H9 (cell line): Measurements from ENCODE around the gene MYBBP1A. TPM values are rescaled to one million over a fixed set of nuclear protein-coding genes. Genes with fewer than 3 reads are reported as not detected.
"Not testable (repeated sequence)": the region's sequence is repeated elsewhere in the genome, so short reads cannot be mapped to it uniquely, and the experiment has no call there.

Source experiments
- DNase-seq: peaks from one replicate; pipeline ENCODE4 v3.0.0-alpha.2; 2017
- H2AFZ ChIP-seq: one replicate; pipeline ENCODE4 v1.6.1; 2013; ENCODE audit warnings: mild to moderate bottlenecking, low read length, control low read depth, moderate library complexity
- H2AK5ac ChIP-seq: 2 replicates; pipeline ENCODE4 v1.6.1; 2013; ENCODE audit warnings: low read length, control low read depth, mixed read lengths; ENCODE audit not compliant: insufficient read length
- H2BK120ac ChIP-seq: one replicate; pipeline ENCODE4 v1.6.1; 2013; ENCODE audit warnings: low read depth, mild to moderate bottlenecking, low read length, control low read depth, inconsistent platforms; ENCODE audit not compliant: poor library complexity, severe bottlenecking
- H2BK12ac ChIP-seq: 2 replicates; pipeline ENCODE4 v1.6.1; 2013; ENCODE audit warnings: low read length, control low read depth, mixed read lengths, low read depth; ENCODE audit not compliant: insufficient read length
- H2BK15ac ChIP-seq: 2 replicates; pipeline ENCODE4 v1.6.1; 2013; ENCODE audit warnings: low read depth, low read length, control low read depth
- H2BK20ac ChIP-seq: one replicate; pipeline ENCODE4 v1.6.1; 2013; ENCODE audit warnings: low read depth, mild to moderate bottlenecking, low read length, control low read depth, inconsistent platforms; ENCODE audit not compliant: poor library complexity, severe bottlenecking
- H2BK5ac ChIP-seq: 2 replicates; pipeline ENCODE4 v1.6.1; 2013; ENCODE audit warnings: low read length, control low read depth, mixed read lengths; ENCODE audit not compliant: insufficient read length
- H3K14ac ChIP-seq: 2 replicates; pipeline ENCODE4 v1.6.1; 2013; ENCODE audit warnings: low read length, control low read depth; ENCODE audit not compliant: insufficient read depth
- H3K18ac ChIP-seq: 2 replicates; pipeline ENCODE4 v1.6.1; 2013; ENCODE audit warnings: low read depth, mild to moderate bottlenecking, mixed read lengths, low read length, control low read depth; ENCODE audit not compliant: insufficient read length
- H3K23ac ChIP-seq: 2 replicates; pipeline ENCODE4 v1.6.1; 2013; ENCODE audit warnings: low read length, control low read depth, mixed read lengths, low read depth; ENCODE audit not compliant: insufficient read length
- H3K23me2 ChIP-seq: 2 replicates; pipeline ENCODE4 v1.6.1; 2013; ENCODE audit warnings: low read depth, mild to moderate bottlenecking, mixed read lengths, low read length, control low read depth; ENCODE audit not compliant: insufficient read length, poor library complexity, severe bottlenecking
- H3K27ac ChIP-seq: 2 replicates; pipeline ENCODE4 v1.5.1; 2013; ENCODE audit warnings: low read length, control low read depth, mixed read lengths, low read depth; ENCODE audit not compliant: insufficient read length
- H3K27me3 ChIP-seq: 2 replicates; pipeline ENCODE4 v1.6.1; 2013; ENCODE audit warnings: low read length, control low read depth, inconsistent platforms; ENCODE audit not compliant: insufficient read depth
- H3K4ac ChIP-seq: 2 replicates; pipeline ENCODE4 v1.6.1; 2013; ENCODE audit warnings: low read depth, mild to moderate bottlenecking, control low read depth, inconsistent platforms, low read length, moderate library complexity
- H3K4me1 ChIP-seq: 2 replicates; pipeline ENCODE4 v1.6.1; 2013; ENCODE audit warnings: low read length, control low read depth, inconsistent platforms; ENCODE audit not compliant: insufficient read depth
- H3K4me2 ChIP-seq: 2 replicates; pipeline ENCODE4 v1.6.1; 2013; ENCODE audit warnings: low read length, control low read depth, mixed read lengths; ENCODE audit not compliant: insufficient read length, insufficient read depth
- H3K56ac ChIP-seq: 2 replicates; pipeline ENCODE4 v1.6.1; 2013; ENCODE audit warnings: low read depth, mild to moderate bottlenecking, mixed read lengths, low read length, control low read depth; ENCODE audit not compliant: insufficient read length
- H3K79me1 ChIP-seq: 2 replicates; pipeline ENCODE4 v1.6.1; 2013; ENCODE audit warnings: low read depth, mild to moderate bottlenecking, moderate library complexity, low read length, control low read depth, inconsistent platforms; ENCODE audit not compliant: insufficient read depth, poor library complexity, severe bottlenecking
- H3K79me2 ChIP-seq: 2 replicates; pipeline ENCODE4 v1.6.1; 2013; ENCODE audit warnings: low read length, control low read depth, inconsistent platforms; ENCODE audit not compliant: insufficient read depth
- H3K9ac ChIP-seq: 2 replicates; pipeline ENCODE4 v1.6.1; 2013; ENCODE audit warnings: low read length, control low read depth, mixed read lengths; ENCODE audit not compliant: insufficient read length; ENCODE audit errors: extremely low read depth
- H3K9me3 ChIP-seq: one replicate; pipeline ENCODE4 v1.6.1; 2013; ENCODE audit warnings: low read depth, low read length, inconsistent platforms; ENCODE audit not compliant: control insufficient read depth
- H3T11ph ChIP-seq: one replicate; pipeline ENCODE4 v1.6.1; 2013; ENCODE audit warnings: mild to moderate bottlenecking, low read length, control low read depth, inconsistent platforms
- H4K20me1 ChIP-seq: one replicate; pipeline ENCODE4 v1.6.1; 2013; ENCODE audit not compliant: control insufficient read depth, insufficient read length, insufficient read depth
- H4K5ac ChIP-seq: 2 replicates; pipeline ENCODE4 v1.6.1; 2013; ENCODE audit warnings: low read depth, mild to moderate bottlenecking, mixed read lengths, low read length, control low read depth; ENCODE audit not compliant: insufficient read length
- H4K8ac ChIP-seq: replicated peaks from 2 replicates; pipeline ENCODE4 v1.6.1; 2013; ENCODE audit warnings: low read length, control low read depth, mixed read lengths, low read depth; ENCODE audit not compliant: insufficient read length
- H4K91ac ChIP-seq: 2 replicates; pipeline ENCODE4 v1.6.1; 2013; ENCODE audit warnings: low read depth, mild to moderate bottlenecking, moderate library complexity, mixed read lengths, low read length, control low read depth; ENCODE audit not compliant: insufficient read length
- H3K27ac Mint-ChIP-seq, 3 experiments: 2 replicates in 2 of 3; 3 replicates in 1 of 3; pipeline ENCODE4 v1.8.0; 2020 to 2021; ENCODE audit warnings: mixed read lengths in 3 of 3, mild to moderate bottlenecking in 1 of 3, moderate library complexity in 1 of 3
- H3K27me3 Mint-ChIP-seq: 2 replicates; pipeline ENCODE4 v1.8.0; 2021; ENCODE audit warnings: low read depth, mild to moderate bottlenecking, moderate library complexity, mixed read lengths
- H3K36me3 Mint-ChIP-seq, 3 experiments: 2 replicates in 2 of 3; 3 replicates in 1 of 3; pipeline ENCODE4 v1.8.0; 2020 to 2021; ENCODE audit warnings: low read depth in 3 of 3, mixed read lengths in 3 of 3; ENCODE audit not compliant: insufficient read depth in 1 of 3
- H3K4me1 Mint-ChIP-seq, 2 experiments: 2 replicates each; pipeline ENCODE4 v1.8.0; 2020; ENCODE audit warnings: mixed read lengths in 2 of 2
- H3K4me3 Mint-ChIP-seq, 2 experiments: 2 replicates in 1 of 2; 3 replicates in 1 of 2; pipeline ENCODE4 v1.8.0; 2020 to 2021; ENCODE audit warnings: mild to moderate bottlenecking in 2 of 2, mixed read lengths in 2 of 2, moderate library complexity in 1 of 2
- H3K9me3 Mint-ChIP-seq, 2 experiments: 2 replicates in 1 of 2; 3 replicates in 1 of 2; pipeline ENCODE4 v1.8.0; 2020; ENCODE audit warnings: mild to moderate bottlenecking in 2 of 2, mixed read lengths in 2 of 2, moderate library complexity in 1 of 2
- CTCF ChIP-seq: fragments of 200-600 bp; sonication (generic); conservative IDR thresholded peaks from 3 replicates; pipeline ENCODE4 v1.8.0; 2021; ENCODE audit warnings: antibody characterized with exemption, mild to moderate bottlenecking
- WGBS: extraction: QIAGEN DNeasy Blood & Tissue Kit; methylation state at CpG from one replicate; pipeline ENCODE4 v1.1.7; 2013; ENCODE audit warnings: missing lambda C conversion rate, low lambda C conversion rate, mixed read lengths; ENCODE audit not compliant: insufficient read length; ENCODE audit errors: extremely low coverage; 5-methylcytosine and 5-hydroxymethylcytosine counted together
- total RNA-seq: library from RNA; stranded (reverse); gene quantifications from 2 replicates; pipeline ENCODE4 v1.2.1, GENCODE V29; 2021

MYBBP1A gene
- total RNA-seq, 1 experiment from 2014 or later, result 181 TPM

GRCh38 chr17:4579678-4580077 lies 24.5 kb upstream of the MYBBP1A start:
- WGBS, result no CpG with 5 or more reads among the region's 11 CpGs
- H3K9ac ChIP-seq, result no peak overlapping the region
- H3K4me2 ChIP-seq, result no peak overlapping the region
- no peaks in the 10 kb centered on the region for H4K20me1 ChIP-seq
- no peak overlapping the region for H2AFZ ChIP-seq
- no peak overlapping the region for H3K18ac ChIP-seq
- Mint-ChIP-seq H3K4me1 (peaks cover 32 to 55% of the 10 kb centered on the region in 2 experiments), H3K36me3 (peaks cover 0 to 6% (median 0%) of the 10 kb centered on the region in 3 experiments; a peak in 1 of 7 replicates), H3K27ac (no peak overlapping the region), H3K27me3 (peaks cover 37% of the 10 kb centered on the region), H3K4me3 (no peak overlapping the region), H3K9me3 (peaks cover 0 to 3% of the 10 kb centered on the region in 2 experiments; a peak in 2 of 5 replicates)
- no peak for DNase-seq
- H4K5ac ChIP-seq, result no peak overlapping the region
- H2AK5ac ChIP-seq, result no peak overlapping the region
- no peaks in the 10 kb centered on the region for H3K79me1 ChIP-seq
- H2BK15ac ChIP-seq, result no peak overlapping the region
- no peak overlapping the region for H2BK5ac ChIP-seq
- no peak overlapping the region for H3K23ac ChIP-seq
- no peaks in the 10 kb centered on the region for H3K9me3 ChIP-seq
- no peak overlapping the region for H3T11ph ChIP-seq
- H4K91ac ChIP-seq, result no peak overlapping the region
- H2BK12ac ChIP-seq, result no peak overlapping the region
- H3K79me2 ChIP-seq, result no peaks in the 10 kb centered on the region
- no peak for TF ChIP-seq CTCF
- H3K56ac ChIP-seq, result no peak overlapping the region
- no peak overlapping the region for H3K27ac ChIP-seq
- H3K14ac ChIP-seq, result no peak overlapping the region; the same call in 1 of the 2 replicates
- no peak overlapping the region for H4K8ac ChIP-seq
- no peak overlapping the region for H2BK120ac ChIP-seq
- H2BK20ac ChIP-seq, result no peak overlapping the region
- peaks cover 10% of the 10 kb centered on the region for H3K23me2 ChIP-seq
- H3K4me1 ChIP-seq, result peaks cover 5% of the 10 kb centered on the region; the same call in 1 of the 2 replicates
- H3K4ac ChIP-seq, result no peak overlapping the region
- peaks cover 16% of the 10 kb centered on the region; the same call in 1 of the 2 replicates for H3K27me3 ChIP-seq

GRCh38 chr17:4578349-4578748 lies 23.2 kb upstream of the MYBBP1A start:
- not testable (repeated sequence) for H3K9me3 ChIP-seq, H3K4ac ChIP-seq, H3K56ac ChIP-seq, H3K27ac ChIP-seq, H4K20me1 ChIP-seq, H4K5ac ChIP-seq, H3K27ac Mint-ChIP-seq, H3K4me3 Mint-ChIP-seq, H3K36me3 Mint-ChIP-seq, H3K4me1 ChIP-seq, H3T11ph ChIP-seq, H4K8ac ChIP-seq, H2BK5ac ChIP-seq, H3K23me2 ChIP-seq, H3K9me3 Mint-ChIP-seq, H4K91ac ChIP-seq, H2BK15ac ChIP-seq, H3K4me2 ChIP-seq, H3K18ac ChIP-seq, H2BK12ac ChIP-seq, H3K9ac ChIP-seq, H3K79me1 ChIP-seq, H3K79me2 ChIP-seq, DNase-seq, H2AK5ac ChIP-seq, H2AFZ ChIP-seq, H3K27me3 ChIP-seq, H2BK120ac ChIP-seq, H3K14ac ChIP-seq, H2BK20ac ChIP-seq, H3K23ac ChIP-seq
- Mint-ChIP-seq H3K27me3 (peaks cover 31% of the 10 kb centered on the region), H3K4me1 (peaks cover 27 to 53% of the 10 kb centered on the region in 2 experiments)
- WGBS, result no CpG with 5 or more reads among the region's 24 CpGs
